ENCODE data around the gene TNP2. TPM values are rescaled to one million over a fixed set of nuclear protein-coding genes. Genes with fewer than 3 reads are reported as not detected.

The TNP2 gene
- total and polyA plus RNA-seq, 9 of the 15 experiments (the other 6 are each of a cell fraction or from before 2014, with no cell fraction given), result not detected

GRCh38 chr16:11232852-11233726 is 36.0 kb downstream of the TNP2 start (continued):
- TF ChIP-seq AFF1 (IDR thresholded peaks at IDR 0.05; ENCODE audit: low read depth in 1 of 2, partially characterized antibody in 2 of 2), result no peak
- TF ChIP-seq, protein P1, sequence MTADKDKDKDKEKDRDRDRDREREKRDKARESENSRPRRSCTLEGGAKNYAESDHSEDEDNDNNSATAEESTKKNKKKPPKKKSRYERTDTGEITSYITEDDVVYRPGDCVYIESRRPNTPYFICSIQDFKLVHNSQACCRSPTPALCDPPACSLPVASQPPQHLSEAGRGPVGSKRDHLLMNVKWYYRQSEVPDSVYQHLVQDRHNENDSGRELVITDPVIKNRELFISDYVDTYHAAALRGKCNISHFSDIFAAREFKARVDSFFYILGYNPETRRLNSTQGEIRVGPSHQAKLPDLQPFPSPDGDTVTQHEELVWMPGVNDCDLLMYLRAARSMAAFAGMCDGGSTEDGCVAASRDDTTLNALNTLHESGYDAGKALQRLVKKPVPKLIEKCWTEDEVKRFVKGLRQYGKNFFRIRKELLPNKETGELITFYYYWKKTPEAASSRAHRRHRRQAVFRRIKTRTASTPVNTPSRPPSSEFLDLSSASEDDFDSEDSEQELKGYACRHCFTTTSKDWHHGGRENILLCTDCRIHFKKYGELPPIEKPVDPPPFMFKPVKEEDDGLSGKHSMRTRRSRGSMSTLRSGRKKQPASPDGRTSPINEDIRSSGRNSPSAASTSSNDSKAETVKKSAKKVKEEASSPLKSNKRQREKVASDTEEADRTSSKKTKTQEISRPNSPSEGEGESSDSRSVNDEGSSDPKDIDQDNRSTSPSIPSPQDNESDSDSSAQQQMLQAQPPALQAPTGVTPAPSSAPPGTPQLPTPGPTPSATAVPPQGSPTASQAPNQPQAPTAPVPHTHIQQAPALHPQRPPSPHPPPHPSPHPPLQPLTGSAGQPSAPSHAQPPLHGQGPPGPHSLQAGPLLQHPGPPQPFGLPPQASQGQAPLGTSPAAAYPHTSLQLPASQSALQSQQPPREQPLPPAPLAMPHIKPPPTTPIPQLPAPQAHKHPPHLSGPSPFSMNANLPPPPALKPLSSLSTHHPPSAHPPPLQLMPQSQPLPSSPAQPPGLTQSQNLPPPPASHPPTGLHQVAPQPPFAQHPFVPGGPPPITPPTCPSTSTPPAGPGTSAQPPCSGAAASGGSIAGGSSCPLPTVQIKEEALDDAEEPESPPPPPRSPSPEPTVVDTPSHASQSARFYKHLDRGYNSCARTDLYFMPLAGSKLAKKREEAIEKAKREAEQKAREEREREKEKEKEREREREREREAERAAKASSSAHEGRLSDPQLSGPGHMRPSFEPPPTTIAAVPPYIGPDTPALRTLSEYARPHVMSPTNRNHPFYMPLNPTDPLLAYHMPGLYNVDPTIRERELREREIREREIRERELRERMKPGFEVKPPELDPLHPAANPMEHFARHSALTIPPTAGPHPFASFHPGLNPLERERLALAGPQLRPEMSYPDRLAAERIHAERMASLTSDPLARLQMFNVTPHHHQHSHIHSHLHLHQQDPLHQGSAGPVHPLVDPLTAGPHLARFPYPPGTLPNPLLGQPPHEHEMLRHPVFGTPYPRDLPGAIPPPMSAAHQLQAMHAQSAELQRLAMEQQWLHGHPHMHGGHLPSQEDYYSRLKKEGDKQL (CRISPR knock-in tag; IDR thresholded peaks at IDR 0.05; ENCODE audit: borderline replicate concordance), result no peak
- TF ChIP-seq ZBTB1 (CRISPR knock-in tag; IDR thresholded peaks at IDR 0.05; ENCODE audit: borderline replicate concordance, low read depth), result peak; percentile 20; the same call in 1 of the 2 replicates
- peak; percentile 98; the same call in 1 of the 2 replicates for TF ChIP-seq ZNF589 (CRISPR knock-in tag; IDR thresholded peaks at IDR 0.05; ENCODE audit: low read depth)
- TF ChIP-seq, protein P2, sequence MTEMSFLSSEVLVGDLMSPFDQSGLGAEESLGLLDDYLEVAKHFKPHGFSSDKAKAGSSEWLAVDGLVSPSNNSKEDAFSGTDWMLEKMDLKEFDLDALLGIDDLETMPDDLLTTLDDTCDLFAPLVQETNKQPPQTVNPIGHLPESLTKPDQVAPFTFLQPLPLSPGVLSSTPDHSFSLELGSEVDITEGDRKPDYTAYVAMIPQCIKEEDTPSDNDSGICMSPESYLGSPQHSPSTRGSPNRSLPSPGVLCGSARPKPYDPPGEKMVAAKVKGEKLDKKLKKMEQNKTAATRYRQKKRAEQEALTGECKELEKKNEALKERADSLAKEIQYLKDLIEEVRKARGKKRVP (CRISPR knock-in tag; IDR thresholded peaks at IDR 0.05), result peak; percentile 0; the same call in 1 of the 2 replicates
- TF ChIP-seq CBX1 (IDR thresholded peaks at IDR 0.05; ENCODE audit: low read depth), result no peak; the same call in none of the 2 replicates
- peak; percentile 55; the same call in 1 of the 2 replicates for TF ChIP-seq SMARCE1 (IDR thresholded peaks at IDR 0.05)
- no peak for TF ChIP-seq ZBTB43 (CRISPR knock-in tag; IDR thresholded peaks at IDR 0.05)

All from K562 (cell line).